22Rv1 (cell line): ENCODE measurements around the gene FAM133A.

Experiments
- ZFX ChIP-seq: fragments of 450-650 bp; IDR thresholded peaks from 2 replicates; pipeline ENCODE4 v1.6.1; 2017; ENCODE audit warnings: antibody characterized with exemption, borderline replicate concordance
- TF ChIP-seq, protein P1 (sequence below): fragments of 450-650 bp; IDR thresholded peaks from 2 replicates; pipeline ENCODE4 v1.5.1; 2017; ENCODE audit warnings: mild to moderate bottlenecking

DNA sequence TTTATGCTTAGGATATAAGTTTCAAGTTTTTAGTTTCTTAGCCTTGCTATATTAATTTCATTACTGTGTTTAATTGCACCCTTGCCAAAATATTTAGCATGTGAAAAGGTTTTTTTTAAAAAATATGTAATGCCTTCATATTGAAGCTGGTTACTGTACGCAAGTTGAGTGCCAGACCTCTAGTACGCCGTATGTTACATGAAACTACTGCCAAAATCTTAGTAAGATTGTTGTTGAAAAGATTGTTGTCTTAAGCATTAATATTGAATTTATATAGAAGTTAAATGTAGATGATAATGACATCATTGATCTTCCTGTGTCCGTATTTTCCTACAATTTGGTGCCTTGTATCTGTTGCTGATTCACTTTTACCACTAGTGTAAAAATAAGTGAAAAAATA, 37.1 kb downstream of the FAM133A start:
- TF ChIP-seq, protein P1, sequence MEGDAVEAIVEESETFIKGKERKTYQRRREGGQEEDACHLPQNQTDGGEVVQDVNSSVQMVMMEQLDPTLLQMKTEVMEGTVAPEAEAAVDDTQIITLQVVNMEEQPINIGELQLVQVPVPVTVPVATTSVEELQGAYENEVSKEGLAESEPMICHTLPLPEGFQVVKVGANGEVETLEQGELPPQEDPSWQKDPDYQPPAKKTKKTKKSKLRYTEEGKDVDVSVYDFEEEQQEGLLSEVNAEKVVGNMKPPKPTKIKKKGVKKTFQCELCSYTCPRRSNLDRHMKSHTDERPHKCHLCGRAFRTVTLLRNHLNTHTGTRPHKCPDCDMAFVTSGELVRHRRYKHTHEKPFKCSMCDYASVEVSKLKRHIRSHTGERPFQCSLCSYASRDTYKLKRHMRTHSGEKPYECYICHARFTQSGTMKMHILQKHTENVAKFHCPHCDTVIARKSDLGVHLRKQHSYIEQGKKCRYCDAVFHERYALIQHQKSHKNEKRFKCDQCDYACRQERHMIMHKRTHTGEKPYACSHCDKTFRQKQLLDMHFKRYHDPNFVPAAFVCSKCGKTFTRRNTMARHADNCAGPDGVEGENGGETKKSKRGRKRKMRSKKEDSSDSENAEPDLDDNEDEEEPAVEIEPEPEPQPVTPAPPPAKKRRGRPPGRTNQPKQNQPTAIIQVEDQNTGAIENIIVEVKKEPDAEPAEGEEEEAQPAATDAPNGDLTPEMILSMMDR = no peak
- TF ChIP-seq ZFX = no peak
